GM13977 (cell line): Measurements from ENCODE around the gene RHOV.

Experiments used
- DNase-seq: peaks from one replicate; pipeline ENCODE4 v3.0.0; 2012; ENCODE audit warnings: low spot score
- in situ Hi-C: fragments of 300-500 bp; cut with MboI; formaldehyde crosslinking; loops from one replicate; pipeline ENCODE4 v1.12.0; 2022; ENCODE audit warnings: low sequenced_read_pairs, low pct_unique_long_range_greater_than_20kb, mixed read lengths, inconsistent platforms; ENCODE audit not compliant: unreplicated experiment
- TF ChIP-seq, protein P1 (sequence below): IDR thresholded peaks from 2 replicates; pipeline ENCODE4 v1.5.1; 2012; ENCODE audit warnings: mild to moderate bottlenecking, control low read depth; ENCODE audit not compliant: insufficient read depth; ENCODE audit errors: extremely low read depth, missing control alignments

Gene RHOV

GRCh38 chr15:40886586-40886985 lies 12.6 kb upstream of the RHOV start:
- TF ChIP-seq, protein P1, sequence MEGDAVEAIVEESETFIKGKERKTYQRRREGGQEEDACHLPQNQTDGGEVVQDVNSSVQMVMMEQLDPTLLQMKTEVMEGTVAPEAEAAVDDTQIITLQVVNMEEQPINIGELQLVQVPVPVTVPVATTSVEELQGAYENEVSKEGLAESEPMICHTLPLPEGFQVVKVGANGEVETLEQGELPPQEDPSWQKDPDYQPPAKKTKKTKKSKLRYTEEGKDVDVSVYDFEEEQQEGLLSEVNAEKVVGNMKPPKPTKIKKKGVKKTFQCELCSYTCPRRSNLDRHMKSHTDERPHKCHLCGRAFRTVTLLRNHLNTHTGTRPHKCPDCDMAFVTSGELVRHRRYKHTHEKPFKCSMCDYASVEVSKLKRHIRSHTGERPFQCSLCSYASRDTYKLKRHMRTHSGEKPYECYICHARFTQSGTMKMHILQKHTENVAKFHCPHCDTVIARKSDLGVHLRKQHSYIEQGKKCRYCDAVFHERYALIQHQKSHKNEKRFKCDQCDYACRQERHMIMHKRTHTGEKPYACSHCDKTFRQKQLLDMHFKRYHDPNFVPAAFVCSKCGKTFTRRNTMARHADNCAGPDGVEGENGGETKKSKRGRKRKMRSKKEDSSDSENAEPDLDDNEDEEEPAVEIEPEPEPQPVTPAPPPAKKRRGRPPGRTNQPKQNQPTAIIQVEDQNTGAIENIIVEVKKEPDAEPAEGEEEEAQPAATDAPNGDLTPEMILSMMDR: no peak
- DNase-seq: no peak
- in situ Hi-C loops: no loop called here

- TF ChIP-seq, protein P1: no peak
- DNase-seq: no peak
- in situ Hi-C loops: no loop called here
Observed at GRCh38 chr15:40881351-40881750, 7.3 kb upstream of the RHOV start.

GRCh38 chr15:40879609-40880008 lies 5.6 kb upstream of the RHOV start:
- in situ Hi-C loops: no loop called here
- peak; percentile 45 for DNase-seq
- TF ChIP-seq, protein P1: no peak

- TF ChIP-seq, protein P1: no peak
- DNase-seq: peak; percentile 74
- in situ Hi-C loops: no loop called here
Observed at GRCh38 chr15:40878785-40879184, 4.8 kb upstream of the RHOV start.

- TF ChIP-seq, protein P1: no peak
- no peak for DNase-seq
- in situ Hi-C loops: no loop called here
Observed at GRCh38 chr15:40877694-40878093, 3.7 kb upstream of the RHOV start.

DNA sequence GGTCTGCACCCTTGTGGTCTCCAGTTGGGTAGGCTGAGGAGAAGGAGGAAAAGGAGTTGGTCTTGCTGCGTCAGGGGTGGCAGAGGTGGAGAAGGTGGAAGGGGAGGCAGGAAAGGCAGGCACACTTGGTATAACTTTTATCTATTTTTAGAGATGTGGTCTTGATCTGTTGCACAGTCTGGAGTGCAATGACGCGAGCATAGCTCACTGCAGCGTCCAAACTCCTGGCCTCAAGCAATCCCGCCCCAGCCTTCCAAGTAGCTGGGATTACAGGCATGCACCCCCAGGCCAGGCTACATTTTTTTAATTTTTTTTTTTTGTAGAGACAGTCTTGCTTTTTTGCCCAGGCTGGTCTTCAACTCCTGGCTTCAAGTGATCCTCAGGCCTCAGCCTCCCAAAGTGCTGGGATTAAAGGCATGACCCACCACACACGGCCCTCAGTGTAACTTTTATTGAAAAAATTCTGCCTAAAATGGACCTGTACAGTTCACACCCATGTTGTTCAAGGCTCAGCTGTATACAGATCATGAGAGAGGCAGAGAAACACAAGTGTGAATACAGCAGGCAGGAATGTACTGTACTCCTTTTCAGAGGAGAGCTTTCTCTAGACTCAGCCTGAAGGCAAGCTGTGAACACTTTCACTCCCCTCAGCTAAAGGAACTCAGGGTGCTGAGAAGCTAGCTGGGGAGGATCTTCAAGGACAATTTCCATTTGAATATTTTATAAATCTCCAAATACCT lies 2.1 kb upstream of the RHOV start:
- TF ChIP-seq, protein P1: no peak
- no peak for DNase-seq
- in situ Hi-C loops: no loop called here
